ENCODE results near the gene LGALS14. TPM values are rescaled to one million over a fixed set of nuclear protein-coding genes. Genes with fewer than 3 reads are reported as not detected.

The LGALS14 gene
- total RNA-seq, 4 donors from 2014 or later = not detected

- intact Hi-C loops (cut with DNase I; ENCODE audit: low total_unique reads) = no loop called here
- Histone ChIP-seq H3K36me3 (no peaks in the 10 kb centered on the region), H3K27ac (no peak overlapping the region), H3K4me1 (no peaks in the 10 kb centered on the region), H3K27me3 (peaks cover 5% of the 10 kb centered on the region), H3K4me3 (no peak overlapping the region), H3K9me3 (no peaks in the 10 kb centered on the region)
- 65 to 80% methylated on average over 9 to 10 of the region's 10 CpGs for WGBS, 2 donors (ENCODE audit: low coverage in 1 of 2)
- DNase-seq = no peak
- TF ChIP-seq POLR2AphosphoS5 (IDR thresholded peaks at IDR 0.05) (no peak), EP300 (IDR thresholded peaks at IDR 0.05; ENCODE audit: low read depth) (no peak), POLR2A (IDR thresholded peaks at IDR 0.05) (no peak), CTCF (IDR thresholded peaks at IDR 0.05) (no peak)
- in situ Hi-C loops (cut with MboI; ENCODE audit: low pct_ligation_motif_present in 1 of 4, low pct_unique_long_range_greater_than_20kb in 1 of 4, low sequenced_read_pairs in 3 of 4) = no loop called here
Observed at GRCh38 chr19:39727070-39727800, 23.0 kb downstream of the LGALS14 start.

DNA sequence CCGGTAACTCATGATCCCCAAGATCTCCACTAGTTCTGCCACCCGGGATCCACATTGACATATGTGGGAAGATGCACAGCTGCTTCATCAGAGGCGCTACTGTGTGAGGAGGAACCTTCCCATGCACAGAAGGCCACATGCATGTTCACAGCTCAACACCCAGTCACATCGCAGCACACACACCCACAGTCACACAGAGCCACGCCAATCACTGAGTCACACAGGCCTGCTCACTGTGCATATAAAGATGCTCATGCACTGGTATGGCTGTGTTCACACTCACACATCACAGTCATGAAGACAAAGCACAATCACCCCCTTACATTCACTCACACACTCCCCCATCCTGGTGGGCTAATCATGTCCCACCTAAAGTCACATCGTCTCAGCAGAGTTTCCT is 23.8 kb downstream of the LGALS14 start:
- in situ Hi-C loops (cut with MboI; ENCODE audit: low pct_ligation_motif_present in 1 of 4, low pct_unique_long_range_greater_than_20kb in 1 of 4, low sequenced_read_pairs in 3 of 4) (no loop called here), intact Hi-C loops (cut with DNase I; ENCODE audit: low total_unique reads) (no loop called here)
- H3K4me3 ChIP-seq = no peak overlapping the region
- no peak for DNase-seq
- no peaks in the 10 kb centered on the region for H3K4me1 ChIP-seq
- peaks cover 5% of the 10 kb centered on the region for H3K27me3 ChIP-seq
- WGBS, 2 donors (ENCODE audit: low coverage in 1 of 2) = 80% methylated on average over 6 of the region's 6 CpGs; no CpG with 5 or more reads in 1 of the 2 donors
- no peaks in the 10 kb centered on the region for H3K9me3 ChIP-seq
- H3K36me3 ChIP-seq = no peaks in the 10 kb centered on the region
- no peak overlapping the region for H3K27ac ChIP-seq
- no peak for TF ChIP-seq EP300 (IDR thresholded peaks at IDR 0.05; ENCODE audit: low read depth)

- Histone ChIP-seq H3K4me1 (no peaks in the 10 kb centered on the region), H3K9me3 (no peaks in the 10 kb centered on the region), H3K27me3 (no peaks in the 10 kb centered on the region), H3K27ac (no peak overlapping the region), H3K4me3 (no peak overlapping the region), H3K36me3 (no peaks in the 10 kb centered on the region)
- no peak for TF ChIP-seq POLR2AphosphoS5 (IDR thresholded peaks at IDR 0.05)
- TF ChIP-seq POLR2A (IDR thresholded peaks at IDR 0.05) = no peak
- no peak for TF ChIP-seq EP300 (IDR thresholded peaks at IDR 0.05; ENCODE audit: low read depth)
- TF ChIP-seq CTCF (IDR thresholded peaks at IDR 0.05) = no peak
- intact Hi-C loops (cut with DNase I; ENCODE audit: low total_unique reads) (no loop called here), in situ Hi-C loops (cut with MboI; ENCODE audit: low pct_ligation_motif_present in 1 of 4, low pct_unique_long_range_greater_than_20kb in 1 of 4, low sequenced_read_pairs in 3 of 4) (no loop called here)
- 46 to 57% methylated on average over 4 of the region's 4 CpGs for WGBS, 2 donors (ENCODE audit: low coverage in 1 of 2)
- no peak for DNase-seq
Observed at GRCh38 chr19:39729594-39729993, 25.3 kb downstream of the LGALS14 start.

DNA sequence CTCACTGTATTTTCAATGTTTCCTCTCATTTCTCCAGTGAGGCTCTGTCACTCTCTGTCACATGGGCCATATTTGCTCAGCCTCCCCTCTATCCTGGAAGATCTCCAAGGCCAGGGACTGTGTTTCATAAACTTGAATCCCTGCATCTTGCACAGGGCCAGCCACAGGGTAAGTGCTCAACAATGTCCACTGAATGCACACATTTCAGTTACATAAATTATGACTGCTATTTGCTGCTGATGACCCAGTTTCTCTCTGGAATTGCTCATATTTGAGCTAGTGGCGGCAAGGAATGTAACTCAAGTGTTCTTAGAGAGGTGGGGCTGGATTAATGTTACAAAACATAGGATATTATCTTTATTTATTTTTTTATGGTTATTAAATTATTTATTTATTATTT is 27.4 kb downstream of the LGALS14 start:
- intact Hi-C loops (cut with DNase I; ENCODE audit: low total_unique reads) (no loop called here), in situ Hi-C loops (cut with MboI; ENCODE audit: low pct_ligation_motif_present in 1 of 4, low pct_unique_long_range_greater_than_20kb in 1 of 4, low sequenced_read_pairs in 3 of 4) (no loop called here)
- no peak overlapping the region for H3K27ac ChIP-seq
- H3K4me1 ChIP-seq = no peaks in the 10 kb centered on the region
- no peaks in the 10 kb centered on the region for H3K9me3 ChIP-seq
- H3K4me3 ChIP-seq = no peak overlapping the region
- no peak for DNase-seq
- no peaks in the 10 kb centered on the region for H3K27me3 ChIP-seq
- WGBS, 2 donors (ENCODE audit: low coverage in 1 of 2) = 92 to 100% methylated on average over 1 of the region's 1 CpG
- no peaks in the 10 kb centered on the region for H3K36me3 ChIP-seq
- no peak for TF ChIP-seq CTCF (IDR thresholded peaks at IDR 0.05)
- no peak for TF ChIP-seq EP300 (IDR thresholded peaks at IDR 0.05; ENCODE audit: low read depth)
- TF ChIP-seq POLR2AphosphoS5 (IDR thresholded peaks at IDR 0.05) = no peak
- no peak for TF ChIP-seq POLR2A (IDR thresholded peaks at IDR 0.05)

DNA sequence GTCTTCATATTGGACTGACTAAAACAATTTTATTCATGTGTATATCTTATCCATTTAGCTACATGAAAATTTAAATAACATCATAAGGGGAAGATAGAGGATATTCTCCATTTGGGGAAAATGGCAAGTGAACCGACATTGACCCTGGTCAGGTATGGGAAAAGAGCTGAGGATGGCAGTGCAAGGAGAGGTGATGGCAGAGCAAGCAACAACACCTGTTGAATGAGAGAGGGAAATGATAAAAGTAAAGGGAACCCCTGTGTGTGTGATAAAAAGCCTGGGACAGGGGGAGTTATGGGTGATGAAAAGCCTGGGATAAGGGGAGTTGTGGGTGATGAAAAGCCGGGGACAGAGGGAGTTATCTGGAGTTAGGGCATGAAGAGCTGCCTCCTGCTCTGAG is 29.6 kb downstream of the LGALS14 start:
- Histone ChIP-seq H3K36me3 (no peaks in the 10 kb centered on the region), H3K27me3 (peaks cover 6% of the 10 kb centered on the region), H3K4me1 (no peaks in the 10 kb centered on the region), H3K27ac (no peak overlapping the region), H3K9me3 (no peaks in the 10 kb centered on the region), H3K4me3 (no peak overlapping the region)
- WGBS, 2 donors (ENCODE audit: low coverage in 1 of 2) = 85 to 95% methylated on average over 2 of the region's 2 CpGs
- TF ChIP-seq EP300 (IDR thresholded peaks at IDR 0.05; ENCODE audit: low read depth) = no peak
- no peak for TF ChIP-seq CTCF (IDR thresholded peaks at IDR 0.05)
- TF ChIP-seq POLR2A (IDR thresholded peaks at IDR 0.05) = no peak
- TF ChIP-seq POLR2AphosphoS5 (IDR thresholded peaks at IDR 0.05) = no peak
- in situ Hi-C loops (cut with MboI; ENCODE audit: low pct_ligation_motif_present in 1 of 4, low pct_unique_long_range_greater_than_20kb in 1 of 4, low sequenced_read_pairs in 3 of 4) = no loop called here
- no peak for DNase-seq
- intact Hi-C loops (cut with DNase I; ENCODE audit: low total_unique reads) = no loop called here

Data from transverse colon (tissue), 4 donors.